NCI-H1048 (cell line): ENCODE measurements around the gene CNGB1.

Source experiments
- DNase-seq: peaks from one replicate; lab custom pipeline; 2025; lab: John Stamatoyannopoulos, UW

Gene CNGB1

DNA sequence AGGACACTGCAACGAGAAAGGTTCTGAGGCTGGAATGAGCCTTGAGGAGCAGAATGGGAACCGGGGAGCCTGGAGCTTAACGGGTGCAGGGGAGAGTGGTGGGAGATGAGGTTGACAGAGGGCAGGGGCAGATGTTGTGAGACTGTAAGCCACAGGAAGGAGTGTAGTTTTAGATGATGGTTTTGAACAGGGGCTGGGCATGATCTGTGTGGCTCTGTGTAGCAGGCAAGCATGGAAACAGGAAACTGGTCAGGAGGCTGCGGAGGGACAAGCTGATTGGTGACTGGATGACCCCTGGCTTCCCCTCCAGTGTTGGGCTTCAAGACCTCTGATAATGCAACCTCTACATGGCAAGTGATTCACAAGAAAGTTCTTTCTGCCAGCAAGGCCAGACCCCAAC lies 1.4 kb upstream of the CNGB1 start:
- DNase-seq, result no peak

DNA sequence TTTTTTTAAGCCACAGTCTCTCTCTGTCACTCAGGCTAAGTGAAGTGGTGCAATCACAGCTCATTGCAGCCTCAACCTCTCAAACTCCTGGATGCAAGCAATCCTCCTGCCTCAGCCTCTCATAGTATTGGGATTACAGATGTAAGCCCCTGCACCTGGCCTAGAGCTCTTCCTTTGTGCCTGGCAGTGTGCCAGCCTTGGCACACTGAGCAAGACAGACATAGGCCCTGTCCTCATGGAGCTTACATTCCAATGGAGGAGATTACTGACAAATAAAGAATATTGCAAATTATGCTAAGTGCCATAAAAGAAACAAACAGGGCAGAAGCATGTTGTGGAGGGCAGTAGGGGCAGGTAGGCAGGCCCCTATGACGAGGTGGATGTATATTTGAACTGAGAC lies 920 bp upstream of the CNGB1 start:
- DNase-seq, result no peak

DNA sequence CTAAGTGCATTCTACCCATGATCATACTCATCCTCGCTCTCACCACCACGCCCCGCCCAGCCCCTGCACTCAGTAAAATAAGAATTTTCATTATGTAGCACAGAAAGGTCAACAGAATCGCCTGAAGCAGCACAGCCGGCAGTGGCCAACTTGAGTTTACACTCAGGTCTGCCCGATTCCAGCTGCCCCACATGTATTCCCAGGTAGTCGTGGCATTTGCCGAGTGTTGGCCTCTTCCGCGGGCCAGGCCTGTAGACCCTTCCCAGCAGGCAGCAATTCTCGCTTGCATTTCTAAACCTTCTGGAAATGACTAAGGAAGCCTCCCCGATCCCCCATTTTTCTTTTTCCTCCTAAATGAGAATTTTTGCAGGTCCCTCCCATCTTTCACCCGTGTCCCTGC lies 609 bp downstream of the CNGB1 start:
- no peak for DNase-seq

DNA sequence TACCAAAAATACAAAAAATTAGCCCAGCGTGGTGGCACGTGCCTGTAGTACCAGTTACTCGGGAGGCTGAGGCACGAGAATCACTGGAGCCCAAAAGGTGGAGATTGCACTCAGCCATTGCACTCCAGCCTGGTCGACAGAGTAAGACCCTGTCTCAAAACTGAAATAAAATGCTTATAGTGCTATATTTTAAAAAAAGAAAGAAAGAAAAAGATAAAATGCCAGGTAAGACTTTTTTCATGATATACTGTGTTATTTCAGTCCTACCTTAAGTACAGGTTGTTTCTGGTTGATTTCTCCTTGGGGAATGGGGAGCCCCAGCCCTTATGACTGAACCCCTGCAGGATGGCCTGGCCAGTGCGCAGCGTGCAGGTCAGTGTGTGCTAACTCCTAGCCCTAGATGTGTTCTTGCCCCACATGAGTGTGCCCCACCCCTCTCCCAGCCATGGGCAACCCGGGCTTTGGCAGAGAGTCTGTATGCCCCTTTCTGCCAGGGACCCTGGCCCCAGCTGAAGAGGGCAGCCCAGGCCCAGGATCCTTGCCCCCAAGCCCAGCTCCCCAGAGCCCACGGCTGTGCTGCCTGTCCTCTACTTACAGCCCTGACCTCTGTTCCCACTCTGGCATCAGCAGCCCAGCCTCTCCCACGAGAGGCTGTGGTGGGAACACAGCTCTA lies 1.3 kb downstream of the CNGB1 start:
- no peak for DNase-seq

- no peak for DNase-seq
Measured at GRCh38 chr16:57967916-57968315, 3.0 kb downstream of the CNGB1 start.

GRCh38 chr16:57966986-57967385 lies 3.9 kb downstream of the CNGB1 start:
- DNase-seq, result no peak

- DNase-seq, result no peak
Measured at GRCh38 chr16:57966204-57966771, 4.6 kb downstream of the CNGB1 start.

DNA sequence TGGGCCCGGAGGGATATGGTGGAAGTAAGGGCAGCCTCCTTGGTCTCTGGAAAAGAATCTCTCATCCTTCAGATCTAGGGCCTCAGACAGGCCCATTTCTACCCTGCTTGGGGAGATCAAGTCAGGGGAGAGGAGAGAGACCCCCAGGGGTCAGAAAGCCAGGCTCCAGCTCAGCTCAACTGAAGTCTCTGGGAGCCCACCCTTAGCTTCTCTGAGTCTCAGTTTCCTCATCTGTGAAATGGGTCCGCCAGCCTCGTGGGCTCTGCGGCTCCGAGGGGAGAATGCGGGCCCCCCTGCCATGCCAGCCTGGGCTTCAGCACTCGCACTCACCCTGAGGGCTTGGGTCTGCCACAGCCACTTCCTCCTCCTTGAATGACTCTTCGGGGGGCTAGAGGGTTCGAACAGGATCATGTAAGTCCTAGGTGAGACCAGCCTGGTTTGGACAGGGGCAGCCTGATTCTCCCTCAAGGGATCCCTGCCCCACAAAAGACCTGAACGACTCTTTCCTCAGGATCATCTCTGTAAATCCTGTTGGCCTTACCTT lies 6.7 kb downstream of the CNGB1 start:
- DNase-seq, result no peak

DNA sequence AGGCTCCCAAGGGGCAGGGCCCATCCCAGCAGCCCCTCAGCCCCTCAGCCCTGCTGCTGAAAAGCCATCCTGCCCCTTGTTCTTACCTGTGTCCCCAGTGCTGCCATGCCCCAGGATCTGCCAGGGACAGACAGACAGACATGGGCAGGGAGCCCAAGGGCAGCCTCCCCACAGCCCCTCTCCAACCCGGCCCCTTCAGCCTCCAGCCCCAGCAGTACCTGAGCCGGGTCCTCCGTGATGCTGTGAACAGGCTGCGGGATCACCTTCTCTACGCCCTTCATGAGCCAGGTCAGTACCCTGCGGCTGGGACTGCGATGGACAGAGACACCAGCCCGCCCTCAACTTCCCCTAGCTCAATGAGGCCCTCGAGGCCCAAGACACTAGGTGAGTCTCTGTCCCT lies 8.2 kb downstream of the CNGB1 start:
- no peak for DNase-seq

GRCh38 chr16:57962046-57962445 lies 8.9 kb downstream of the CNGB1 start:
- no peak for DNase-seq

GRCh38 chr16:57961538-57961937 lies 9.4 kb downstream of the CNGB1 start:
- no peak for DNase-seq

DNA sequence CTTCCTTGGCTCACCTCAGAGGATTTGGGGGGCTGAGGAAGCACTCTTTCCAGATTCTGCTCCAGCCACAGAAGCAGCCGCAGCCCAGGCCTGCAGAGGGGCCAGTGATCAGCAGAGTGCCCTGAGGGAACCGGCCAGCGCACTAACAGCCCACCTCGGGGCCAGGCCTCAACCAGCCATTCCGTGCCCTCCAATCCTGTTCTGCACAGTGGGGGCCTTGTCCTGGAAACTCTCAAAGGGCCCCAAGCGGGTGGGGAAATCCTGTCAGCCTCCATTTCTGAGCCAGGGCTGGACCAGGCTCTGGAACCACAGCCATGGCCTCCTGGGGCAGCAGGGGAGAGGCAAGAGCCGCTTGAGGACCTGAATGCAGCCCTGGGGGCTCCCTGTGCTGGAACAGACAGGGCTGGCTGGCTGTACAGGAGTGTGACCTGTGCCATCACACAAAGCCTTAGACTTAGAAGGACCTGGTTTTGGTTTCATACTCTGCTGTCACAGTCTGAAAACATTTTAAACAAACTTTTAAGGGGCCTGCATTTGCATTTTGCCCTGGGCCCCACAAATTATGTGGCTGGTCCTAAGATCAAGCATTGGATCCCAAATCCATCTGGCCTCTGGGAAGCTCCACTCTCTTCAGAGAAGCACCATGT lies 10.0 kb downstream of the CNGB1 start:
- no peak for DNase-seq

DNA sequence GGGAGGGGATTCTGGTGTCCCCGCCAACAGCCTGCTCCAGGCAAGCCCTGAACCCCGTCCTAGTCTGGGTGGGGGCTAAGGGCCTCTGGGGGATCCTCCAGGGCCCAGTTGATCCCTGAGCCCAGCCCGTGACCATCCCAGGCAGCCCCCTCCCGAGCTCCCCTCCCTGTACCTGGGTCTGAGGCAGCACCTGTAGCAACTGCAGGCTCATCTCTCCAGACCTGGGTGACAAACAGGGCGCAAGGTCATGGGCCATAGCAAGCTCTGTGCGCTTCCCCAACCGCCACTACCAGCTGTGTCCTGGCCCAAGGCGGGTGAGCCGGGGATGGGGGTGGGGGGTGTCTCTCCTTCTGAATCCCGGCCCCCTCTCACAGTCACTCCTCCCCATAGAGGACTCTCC lies 10.6 kb downstream of the CNGB1 start:
- DNase-seq, result no peak

- no peak for DNase-seq
Measured at GRCh38 chr16:57959804-57960203, 11.1 kb downstream of the CNGB1 start.

DNA sequence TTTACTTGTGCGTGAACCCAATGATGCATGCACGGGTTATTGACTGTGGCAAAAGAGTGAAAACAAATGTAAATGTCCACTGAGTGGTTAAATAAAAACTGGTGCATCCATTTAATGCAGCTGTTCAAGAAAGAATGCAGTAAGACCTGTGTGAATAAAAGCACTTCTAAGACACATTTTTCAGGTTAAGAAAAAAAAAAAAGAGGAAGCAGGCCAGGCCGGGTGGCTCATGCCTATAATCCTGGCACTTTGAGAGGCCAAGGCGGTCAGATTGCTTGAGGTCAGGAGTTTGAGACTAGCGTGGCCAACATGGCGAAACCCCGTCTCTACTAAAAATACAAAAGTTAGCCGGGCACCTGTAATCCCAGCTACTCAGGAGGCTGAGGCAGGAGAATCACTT lies 11.8 kb downstream of the CNGB1 start:
- no peak for DNase-seq

GRCh38 chr16:57958544-57958943 lies 12.4 kb downstream of the CNGB1 start:
- DNase-seq, result no peak

DNA sequence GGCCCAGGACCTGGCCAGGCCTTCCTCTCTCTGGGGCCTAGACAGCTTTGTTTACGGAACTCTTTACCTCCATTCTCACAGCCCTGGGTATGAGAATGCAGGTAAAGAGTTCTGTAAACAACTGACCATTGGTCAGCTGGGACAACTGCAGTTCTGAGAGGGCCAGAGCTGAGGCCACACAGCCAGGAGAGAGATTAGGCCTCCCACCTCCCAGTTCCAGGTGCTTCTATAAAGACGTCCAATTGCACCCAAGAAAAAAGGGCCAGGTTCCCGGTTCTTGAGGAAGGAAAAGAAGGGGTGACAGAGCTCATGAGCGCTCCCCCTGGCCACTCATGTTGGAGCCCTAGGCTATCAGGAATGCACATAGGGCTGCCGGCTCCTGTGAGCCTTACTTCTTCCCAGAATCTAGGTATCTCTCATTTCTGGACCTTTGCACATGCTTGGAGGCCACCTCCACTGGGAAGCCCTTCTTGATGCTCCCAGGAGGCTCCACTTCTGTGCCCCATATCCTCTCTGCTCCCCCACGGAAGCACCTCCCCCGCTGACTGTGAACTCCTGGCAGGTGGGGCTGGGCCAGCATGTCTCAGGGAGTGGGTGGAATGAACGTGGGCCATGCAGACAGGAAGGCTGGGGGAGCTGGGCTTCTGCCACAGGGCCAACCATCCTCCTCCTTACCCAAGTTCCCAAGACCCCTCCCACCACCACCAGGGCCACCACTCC lies 13.1 kb downstream of the CNGB1 start:
- no peak for DNase-seq

DNA sequence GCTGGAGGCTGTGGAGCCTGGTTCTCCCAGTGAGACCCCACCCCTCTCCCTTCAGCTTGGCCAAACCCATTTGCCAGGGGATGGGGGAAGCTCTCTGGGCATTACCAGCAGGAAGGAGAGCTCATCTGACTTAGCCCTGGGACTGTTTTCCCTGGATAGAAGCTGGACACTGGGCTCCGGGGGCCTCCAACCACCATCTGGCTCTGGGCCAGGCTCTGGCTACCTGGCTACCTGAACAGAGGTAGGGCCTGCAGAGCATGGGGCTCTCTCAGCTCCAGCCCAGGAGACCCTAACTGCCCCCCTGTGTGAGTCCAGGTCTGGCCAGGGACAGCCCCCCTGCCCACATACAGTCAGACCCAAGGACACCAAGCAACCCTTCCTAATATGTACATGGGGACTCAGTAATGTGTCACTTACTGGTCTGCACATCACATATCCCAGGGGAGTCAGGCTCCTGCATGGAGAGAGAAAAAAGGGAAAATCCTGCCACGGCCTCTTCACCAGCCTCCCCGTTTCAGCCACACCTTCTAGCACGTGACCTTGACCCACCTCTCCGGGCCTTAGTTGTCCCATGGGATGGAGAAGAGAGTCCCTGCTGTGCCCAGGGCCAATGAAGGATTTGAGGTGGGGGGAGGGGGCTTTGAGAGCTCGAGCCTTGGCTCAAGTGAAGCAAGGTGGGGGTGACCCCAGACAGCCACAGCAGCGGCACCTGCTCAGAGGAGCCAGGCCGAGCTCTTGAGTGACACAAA lies 13.8 kb downstream of the CNGB1 start:
- DNase-seq, result no peak

- no peak for DNase-seq
Measured at GRCh38 chr16:57956270-57956808, 14.6 kb downstream of the CNGB1 start.

- DNase-seq, result no peak
Measured at GRCh38 chr16:57955572-57956188, 15.2 kb downstream of the CNGB1 start.

- DNase-seq, result no peak
Measured at GRCh38 chr16:57953857-57954256, 17.1 kb downstream of the CNGB1 start.
